Left renal pelvis (tissue), 4 donors: ENCODE data around the gene RHOG. TPM values are rescaled to one million over a fixed set of nuclear protein-coding genes. Genes with fewer than 3 reads are reported as not detected.

ENCODE experiments used
- DNase-seq, 4 donors: peaks; one replicate each; pipeline ENCODE4 v3.0.0-alpha.2; 2013; ENCODE audit warnings: low read depth in 4 of 4, low spot score in 3 of 4
- polyA plus RNA-seq, 4 donors: library from polyadenylated mRNA; unstranded; fragments of 120-200 nt; gene quantifications; one replicate each; pipeline ENCODE4 v1.2.1, GENCODE V29; 2013; ENCODE audit not compliant: insufficient read length in 4 of 4

RHOG gene
- polyA plus RNA-seq, 4 donors: 22.0 to 30.5 (median 25.8) TPM

DNA sequence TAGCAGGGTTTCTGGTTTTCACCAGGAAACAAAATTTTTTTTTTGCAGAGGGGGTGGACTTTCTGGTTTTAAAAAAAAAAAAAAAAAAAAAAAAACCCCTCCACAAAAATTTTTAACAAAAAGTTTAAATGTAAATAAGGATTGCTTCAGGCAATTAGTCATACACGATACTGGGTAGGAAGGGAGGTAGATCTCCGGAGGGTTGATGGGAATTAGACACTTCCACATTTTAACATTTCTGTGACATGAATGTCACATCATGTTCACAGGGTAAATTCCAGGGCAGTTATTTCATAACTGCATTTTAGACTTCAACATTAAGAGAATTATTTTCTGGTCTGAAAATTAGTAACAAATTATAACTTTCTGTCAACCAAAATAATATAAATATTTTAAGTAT lies 59.3 kb downstream of the RHOG start:
- no peak for DNase-seq

Other genes starting within 250 kb of the RHOG start
- gene ART5, start 199.0 kb downstream of the RHOG start, polyA plus RNA-seq: 1 to 10 TPM; 3.2 to 5.1 (median 3.8) TPM
- not detected for gene ART1, start 195.8 kb downstream of the RHOG start, polyA plus RNA-seq
- gene CHRNA10, start 169.6 kb downstream of the RHOG start, polyA plus RNA-seq: 1 to 10 TPM in 2 of 4 donors, under 1 TPM in 2; 0.77 to 3.5 (median 1.2) TPM
- 10 to 100 TPM; 49.0 to 72.1 (median 63.8) TPM for gene NUP98, start 43.4 kb downstream of the RHOG start, polyA plus RNA-seq
- gene PGAP2, start 32.4 kb downstream of the RHOG start, polyA plus RNA-seq: 10 to 100 TPM; 28.2 to 50.9 (median 39.3) TPM
- 10 to 100 TPM; 30.4 to 68.4 (median 37.2) TPM for gene STIM1, start 14.7 kb upstream of the RHOG start, polyA plus RNA-seq